Lower leg skin (tissue), 3 donors: ENCODE results near the gene GOSR1.

Experiments
- POLR2A ChIP-seq, 2 donors: fragments of 450-650 bp; IDR thresholded peaks; one replicate each; pipeline ENCODE4 v1.6.1; 2016 to 2017; ENCODE audit warnings: antibody characterized with exemption in 2 of 2, mild to moderate bottlenecking in 1 of 2, moderate library complexity in 1 of 2
- TF ChIP-seq, protein P1 (sequence below), 3 donors: fragments of 450-650 bp; IDR thresholded peaks; one replicate each; pipeline ENCODE4 v1.5.1; 2016; ENCODE audit warnings: antibody characterized with exemption in 3 of 3, mild to moderate bottlenecking in 3 of 3, moderate library complexity in 2 of 3

DNA sequence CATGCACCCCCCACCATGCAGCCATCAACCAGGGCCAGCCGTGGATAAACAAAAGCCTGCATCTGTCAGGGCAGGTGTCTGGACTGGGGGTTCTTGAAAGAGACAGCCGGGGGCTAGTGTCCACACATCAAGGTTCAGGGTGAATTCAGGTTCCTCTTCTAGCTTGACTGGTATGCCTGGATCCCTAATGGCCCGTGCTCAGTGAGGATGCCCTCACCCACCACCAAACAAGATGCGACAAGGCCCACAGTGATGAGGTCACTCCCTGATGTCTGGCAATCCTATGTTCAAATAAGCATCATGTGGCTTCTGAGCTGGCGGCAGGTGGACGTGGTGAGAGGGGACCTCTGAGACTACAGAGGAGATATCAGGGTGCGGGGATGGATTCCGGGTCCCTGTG lies 64.6 kb downstream of the GOSR1 start:
- TF ChIP-seq, protein P1, sequence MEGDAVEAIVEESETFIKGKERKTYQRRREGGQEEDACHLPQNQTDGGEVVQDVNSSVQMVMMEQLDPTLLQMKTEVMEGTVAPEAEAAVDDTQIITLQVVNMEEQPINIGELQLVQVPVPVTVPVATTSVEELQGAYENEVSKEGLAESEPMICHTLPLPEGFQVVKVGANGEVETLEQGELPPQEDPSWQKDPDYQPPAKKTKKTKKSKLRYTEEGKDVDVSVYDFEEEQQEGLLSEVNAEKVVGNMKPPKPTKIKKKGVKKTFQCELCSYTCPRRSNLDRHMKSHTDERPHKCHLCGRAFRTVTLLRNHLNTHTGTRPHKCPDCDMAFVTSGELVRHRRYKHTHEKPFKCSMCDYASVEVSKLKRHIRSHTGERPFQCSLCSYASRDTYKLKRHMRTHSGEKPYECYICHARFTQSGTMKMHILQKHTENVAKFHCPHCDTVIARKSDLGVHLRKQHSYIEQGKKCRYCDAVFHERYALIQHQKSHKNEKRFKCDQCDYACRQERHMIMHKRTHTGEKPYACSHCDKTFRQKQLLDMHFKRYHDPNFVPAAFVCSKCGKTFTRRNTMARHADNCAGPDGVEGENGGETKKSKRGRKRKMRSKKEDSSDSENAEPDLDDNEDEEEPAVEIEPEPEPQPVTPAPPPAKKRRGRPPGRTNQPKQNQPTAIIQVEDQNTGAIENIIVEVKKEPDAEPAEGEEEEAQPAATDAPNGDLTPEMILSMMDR (IDR thresholded peaks at IDR 0.05), result no peak
- TF ChIP-seq POLR2A (IDR thresholded peaks at IDR 0.05), result no peak
